Lower lobe of right lung (tissue), 2 donors: ENCODE data around the gene ABHD8. TPM values are rescaled to one million over a fixed set of nuclear protein-coding genes. Genes with fewer than 3 reads are reported as not detected.
A peak's percentile ranks its signal among the peaks of the same experiment; 100 is the strongest.

Experiments used
- ATAC-seq, 2 donors: fragments of 200-7000 bp; cut with Tn5 transposase; one replicate each; pipeline ENCODE4 v1.9.1; 2020 to 2022; ENCODE audit warnings: mild to moderate bottlenecking in 2 of 2, moderate library complexity in 2 of 2
- DNase-seq: peaks from one replicate; pipeline ENCODE4 v3.0.0-alpha.2; 2020
- H3K27ac ChIP-seq: fragments of 200-600 bp; one replicate; pipeline ENCODE4 v1.8.0; 2022
- H3K27me3 ChIP-seq: fragments of 200-600 bp; one replicate; pipeline ENCODE4 v1.8.0; 2022; ENCODE audit warnings: low read depth
- H3K36me3 ChIP-seq: fragments of 200-600 bp; one replicate; pipeline ENCODE4 v1.8.0; 2022; ENCODE audit warnings: mild to moderate bottlenecking
- H3K4me1 ChIP-seq: fragments of 200-600 bp; one replicate; pipeline ENCODE4 v1.8.0; 2022
- H3K4me3 ChIP-seq: fragments of 200-600 bp; one replicate; pipeline ENCODE4 v1.8.0; 2022; ENCODE audit warnings: mild to moderate bottlenecking
- H3K9me3 ChIP-seq: fragments of 200-600 bp; one replicate; pipeline ENCODE4 v1.8.0; 2022
- CTCF ChIP-seq: fragments of 200-600 bp; IDR thresholded peaks from one replicate; pipeline ENCODE4 v1.8.0; 2022; ENCODE audit warnings: antibody characterized with exemption, mild to moderate bottlenecking
- intact Hi-C: fragments of 100-400 bp; cut with DNase I; formaldehyde crosslinking; loops from one replicate; pipeline ENCODE4 v1.11.0; 2022
- total RNA-seq: library from RNA; stranded (reverse); fragmentation: NEBNext Ultra II Directional; extraction: Animal tissue kit (Norgen Biotek cat#: 25700); gene quantifications from one replicate; pipeline ENCODE4 v1.2.1, GENCODE V29; 2021
- donor health status: DM: no; HTN: yes; CAD: no; lungs with severe emphysema.

The ABHD8 gene
- total RNA-seq, 1 donor from 2014 or later = 19.5 TPM

- intact Hi-C loops = no loop called here
Measured at GRCh38 chr19:17268754-17269153, 34.5 kb downstream of the ABHD8 start.

GRCh38 chr19:17266975-17267788 lies 36.0 kb downstream of the ABHD8 start, which contains the start of gene BABAM1:
Gene BABAM1 (plus strand): TSS chr19:17267443. CDS start chr19:17268807, 1,364 bp downstream.
- Histone ChIP-seq H3K27ac (peak within 1 kb of the TSS; percentile 75), H3K9me3 (no peaks in the 10 kb centered on the region), H3K4me3 (peak within 1 kb of the TSS; percentile 94), H3K36me3 (peaks cover 37% of the 10 kb centered on the region), H3K27me3 (no peaks in the 10 kb centered on the region), H3K4me1 (peaks cover 22% of the 10 kb centered on the region)
- TF ChIP-seq CTCF = no peak
- intact Hi-C loops = no loop called here
- ATAC-seq (peak; percentile 98), DNase-seq (peak; percentile 95)

More at GRCh38 chr19:17268754-17269153, 34.5 kb downstream of the ABHD8 start:
- ATAC-seq (no peak), DNase-seq (no peak)
- TF ChIP-seq CTCF = no peak
- no peaks in the 10 kb centered on the region for H3K27me3 ChIP-seq
- H3K4me1 ChIP-seq = peaks cover 22% of the 10 kb centered on the region
- H3K36me3 ChIP-seq = peaks cover 50% of the 10 kb centered on the region
- H3K4me3 ChIP-seq = no peak overlapping the region
- no peaks in the 10 kb centered on the region for H3K9me3 ChIP-seq
- H3K27ac ChIP-seq = no peak overlapping the region

GRCh38 chr19:17266589-17266974 lies 36.6 kb downstream of the ABHD8 start:
- Histone ChIP-seq H3K4me3 (peak overlapping the region; percentile 29), H3K27me3 (no peaks in the 10 kb centered on the region), H3K4me1 (peaks cover 22% of the 10 kb centered on the region), H3K9me3 (no peaks in the 10 kb centered on the region), H3K36me3 (peaks cover 31% of the 10 kb centered on the region), H3K27ac (peak overlapping the region; percentile 33)
- DNase-seq = no peak
- intact Hi-C loops = no loop called here
- ATAC-seq = no peak
- TF ChIP-seq CTCF = no peak

GRCh38 chr19:17266026-17266425 lies 37.2 kb downstream of the ABHD8 start:
- H3K36me3 ChIP-seq = peaks cover 26% of the 10 kb centered on the region
- no peak for DNase-seq
- H3K27ac ChIP-seq = peak overlapping the region; percentile 33
- no peaks in the 10 kb centered on the region for H3K9me3 ChIP-seq
- TF ChIP-seq CTCF = no peak
- H3K27me3 ChIP-seq = no peaks in the 10 kb centered on the region
- ATAC-seq = no peak
- peaks cover 22% of the 10 kb centered on the region for H3K4me1 ChIP-seq
- no peak overlapping the region for H3K4me3 ChIP-seq
- intact Hi-C loops = no loop called here

GRCh38 chr19:17264641-17264979 lies 38.6 kb downstream of the ABHD8 start, which contains the start of gene USHBP1:
Gene USHBP1 (minus strand): TSS chr19:17264745. CDS start chr19:17264299, 446 bp downstream.
- Histone ChIP-seq H3K4me1 (peaks cover 22% of the 10 kb centered on the region), H3K27me3 (no peaks in the 10 kb centered on the region), H3K27ac (peak within 1 kb of the TSS; percentile 77), H3K4me3 (peak within 1 kb of the TSS; percentile 59), H3K9me3 (no peaks in the 10 kb centered on the region), H3K36me3 (peaks cover 12% of the 10 kb centered on the region)
- intact Hi-C loops = no loop called here
- TF ChIP-seq CTCF = no peak
- no peak for DNase-seq
- ATAC-seq = no peak
